Measurements from ENCODE around the gene RNF212B. TPM values are rescaled to one million over a fixed set of nuclear protein-coding genes. Genes with fewer than 3 reads are reported as not detected.

Gene RNF212B
- total and polyA plus RNA-seq, 7 donors = not detected

GRCh38 chr14:23242076-23242475 lies 4.3 kb downstream of the RNF212B start:
- Histone ChIP-seq H3K27ac (no peak overlapping the region), H3K9me3 (no peaks in the 10 kb centered on the region), H3K4me1 (no peaks in the 10 kb centered on the region), H3K4me3 (no peak overlapping the region), H3K27me3 (ENCODE audit: insufficient read depth in 3 of 3, low read length in 2 of 3) (peaks cover 0 to 23% (median 0%) of the 10 kb centered on the region in 3 donors), H3K36me3 (ENCODE audit: insufficient read depth in 1 of 2, low read depth in 1 of 2) (no peaks in the 10 kb centered on the region)
- DNase-seq (no peak), ATAC-seq (no peak)
- 73 to 82% (median 73%) methylated on average over 2 of the region's 3 CpGs for WGBS, 3 donors
- TF ChIP-seq, protein P1, sequence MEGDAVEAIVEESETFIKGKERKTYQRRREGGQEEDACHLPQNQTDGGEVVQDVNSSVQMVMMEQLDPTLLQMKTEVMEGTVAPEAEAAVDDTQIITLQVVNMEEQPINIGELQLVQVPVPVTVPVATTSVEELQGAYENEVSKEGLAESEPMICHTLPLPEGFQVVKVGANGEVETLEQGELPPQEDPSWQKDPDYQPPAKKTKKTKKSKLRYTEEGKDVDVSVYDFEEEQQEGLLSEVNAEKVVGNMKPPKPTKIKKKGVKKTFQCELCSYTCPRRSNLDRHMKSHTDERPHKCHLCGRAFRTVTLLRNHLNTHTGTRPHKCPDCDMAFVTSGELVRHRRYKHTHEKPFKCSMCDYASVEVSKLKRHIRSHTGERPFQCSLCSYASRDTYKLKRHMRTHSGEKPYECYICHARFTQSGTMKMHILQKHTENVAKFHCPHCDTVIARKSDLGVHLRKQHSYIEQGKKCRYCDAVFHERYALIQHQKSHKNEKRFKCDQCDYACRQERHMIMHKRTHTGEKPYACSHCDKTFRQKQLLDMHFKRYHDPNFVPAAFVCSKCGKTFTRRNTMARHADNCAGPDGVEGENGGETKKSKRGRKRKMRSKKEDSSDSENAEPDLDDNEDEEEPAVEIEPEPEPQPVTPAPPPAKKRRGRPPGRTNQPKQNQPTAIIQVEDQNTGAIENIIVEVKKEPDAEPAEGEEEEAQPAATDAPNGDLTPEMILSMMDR (IDR thresholded peaks at IDR 0.05) = no peak
- intact Hi-C loops (cut with DNase I) = no loop called here

- Histone ChIP-seq H3K4me1 (no peaks in the 10 kb centered on the region), H3K4me3 (no peak overlapping the region), H3K27me3 (ENCODE audit: insufficient read depth in 3 of 3, low read length in 2 of 3) (peaks cover 0 to 16% (median 0%) of the 10 kb centered on the region in 3 donors), H3K27ac (no peak overlapping the region), H3K36me3 (ENCODE audit: insufficient read depth in 1 of 2, low read depth in 1 of 2) (no peaks in the 10 kb centered on the region), H3K9me3 (no peaks in the 10 kb centered on the region)
- 87 to 96% (median 93%) methylated on average over 2 of the region's 2 CpGs for WGBS, 3 donors
- TF ChIP-seq, protein P1 (IDR thresholded peaks at IDR 0.05) = no peak
- ATAC-seq = no peak
- no peak for DNase-seq
- intact Hi-C loops (cut with DNase I) = no loop called here
Observed at GRCh38 chr14:23243066-23243465, 5.3 kb downstream of the RNF212B start.

DNA sequence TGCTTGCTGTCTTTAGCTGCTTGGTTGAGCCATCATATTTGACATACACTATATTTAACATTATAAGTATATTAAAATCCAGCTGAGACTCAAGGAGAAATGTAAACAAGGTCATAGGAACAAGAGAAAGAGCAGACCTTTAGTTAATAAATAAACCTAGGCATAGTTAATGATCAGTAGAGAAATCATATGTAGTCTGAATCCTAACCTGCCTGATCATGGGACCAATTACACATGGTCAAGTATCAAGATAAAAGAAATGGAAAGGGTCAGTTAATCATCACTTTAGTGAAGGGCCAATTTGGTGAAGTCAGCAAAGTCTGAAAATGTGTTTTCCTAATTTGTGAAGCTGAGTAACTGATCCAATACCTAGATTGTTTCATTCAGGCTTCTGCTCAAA lies 7.5 kb downstream of the RNF212B start:
- Histone ChIP-seq H3K27me3 (ENCODE audit: insufficient read depth in 3 of 3, low read length in 2 of 3) (peaks cover 0 to 4% (median 0%) of the 10 kb centered on the region in 3 donors), H3K4me3 (no peak overlapping the region), H3K36me3 (ENCODE audit: insufficient read depth in 1 of 2, low read depth in 1 of 2) (no peaks in the 10 kb centered on the region), H3K4me1 (no peaks in the 10 kb centered on the region), H3K27ac (no peak overlapping the region), H3K9me3 (no peaks in the 10 kb centered on the region)
- intact Hi-C loops (cut with DNase I) = no loop called here
- DNase-seq (no peak), ATAC-seq (no peak)
- TF ChIP-seq, protein P1 (IDR thresholded peaks at IDR 0.05) = no peak

GRCh38 chr14:23248601-23249000 lies 10.9 kb downstream of the RNF212B start:
- WGBS, 3 donors = 85 to 88% (median 85%) methylated on average over 7 of the region's 7 CpGs
- no peak for ATAC-seq
- TF ChIP-seq, protein P1 (IDR thresholded peaks at IDR 0.05) = no peak
- no peaks in the 10 kb centered on the region for H3K36me3 ChIP-seq (ENCODE audit: insufficient read depth in 1 of 2, low read depth in 1 of 2)
- no peaks in the 10 kb centered on the region for H3K4me1 ChIP-seq
- H3K27ac ChIP-seq = no peak overlapping the region
- no peak overlapping the region for H3K4me3 ChIP-seq
- peaks cover 0 to 5% (median 4%) of the 10 kb centered on the region in 3 donors for H3K27me3 ChIP-seq (ENCODE audit: insufficient read depth in 3 of 3, low read length in 2 of 3)
- DNase-seq = no peak
- H3K9me3 ChIP-seq = no peaks in the 10 kb centered on the region
- intact Hi-C loops (cut with DNase I) = no loop called here

DNA sequence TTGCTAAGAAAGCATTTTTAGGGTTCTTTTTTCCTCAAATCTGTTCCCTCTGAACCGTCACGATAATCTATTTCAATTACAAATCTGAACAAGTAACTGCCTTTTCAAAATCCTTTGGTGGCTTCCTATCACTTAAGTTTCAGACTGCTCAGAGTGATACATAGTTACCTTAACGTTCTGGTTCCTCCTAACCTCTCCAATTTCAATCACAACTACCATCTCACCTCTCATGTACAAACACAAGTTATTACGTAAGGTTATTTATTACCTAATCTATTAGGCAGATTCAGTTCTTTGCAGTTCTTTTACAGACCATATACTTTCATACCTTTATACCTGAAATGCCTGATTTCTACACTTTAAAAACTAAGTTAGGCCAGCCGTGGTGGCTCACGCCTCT lies 12.1 kb downstream of the RNF212B start:
- WGBS, 3 donors = 71 to 78% (median 75%) methylated on average over 6 of the region's 6 CpGs
- H3K27me3 ChIP-seq (ENCODE audit: insufficient read depth in 3 of 3, low read length in 2 of 3) = peaks cover 0 to 5% (median 4%) of the 10 kb centered on the region in 3 donors
- TF ChIP-seq, protein P1 (IDR thresholded peaks at IDR 0.05) = no peak
- intact Hi-C loops (cut with DNase I) = no loop called here
- H3K4me1 ChIP-seq = no peaks in the 10 kb centered on the region
- no peaks in the 10 kb centered on the region for H3K36me3 ChIP-seq (ENCODE audit: insufficient read depth in 1 of 2, low read depth in 1 of 2)
- H3K27ac ChIP-seq = no peak overlapping the region
- H3K4me3 ChIP-seq = no peak overlapping the region
- DNase-seq (no peak), ATAC-seq (no peak)
- no peaks in the 10 kb centered on the region for H3K9me3 ChIP-seq

All from psoas muscle (tissue), 8 donors.